Testis (tissue), 3 donors: Measurements from ENCODE around the gene RECQL5. TPM values are rescaled to one million over a fixed set of nuclear protein-coding genes. Genes with fewer than 3 reads are reported as not detected.

ENCODE experiments used
- DNase-seq: peaks from one replicate; pipeline ENCODE4 v3.0.0-alpha.2; 2019
- H3K27ac ChIP-seq, 2 donors: fragments of 200-600 bp; sonication (generic); one replicate each; pipeline ENCODE4 v1.5.1; 2019
- H3K27me3 ChIP-seq: fragments of 200-600 bp; sonication (generic); one replicate; pipeline ENCODE4 v1.5.1; 2019
- H3K36me3 ChIP-seq: fragments of 200-600 bp; sonication (generic); one replicate; pipeline ENCODE4 v1.5.1; 2017; ENCODE audit warnings: low read depth; ENCODE audit errors: missing control alignments
- H3K4me1 ChIP-seq: fragments of 200-600 bp; sonication (generic); one replicate; pipeline ENCODE4 v1.5.1; 2019
- H3K4me3 ChIP-seq, 2 donors: fragments of 200-600 bp; sonication (generic); one replicate each; pipeline ENCODE4 v1.5.1; 2017 to 2019
- H3K9me3 ChIP-seq: fragments of 200-600 bp; sonication (generic); one replicate; pipeline ENCODE4 v1.5.1; 2017
- CTCF ChIP-seq, 3 experiments: fragments of 450-650 bp in 2 of 3; fragments of 200-600 bp in 1 of 3; sonication (generic) in 1 of 3; IDR thresholded peaks; one replicate each; pipeline ENCODE4 v1.5.1; 2016 to 2019; ENCODE audit warnings: antibody characterized with exemption in 3 of 3, mild to moderate bottlenecking in 2 of 3, moderate library complexity in 1 of 3
- POLR2A ChIP-seq: fragments of 450-650 bp; IDR thresholded peaks from one replicate; pipeline ENCODE4 v1.6.1; 2017; ENCODE audit warnings: antibody characterized with exemption, mild to moderate bottlenecking, moderate library complexity
- WGBS, 2 donors: methylation state at CpG; one replicate each; pipeline ENCODE4 v1.1.5; 2018; 5-methylcytosine and 5-hydroxymethylcytosine counted together
- intact Hi-C: fragments of 100-400 bp; cut with DNase I; formaldehyde crosslinking; loops from one replicate; pipeline ENCODE4 v1.15.1; 2023; ENCODE audit warnings: low total_unique reads
- polyA plus RNA-seq: library from polyadenylated mRNA; stranded (reverse); fragments of 350-450 nt; fragmentation: Illumina TruSeq; extraction: RNeasy Lipid Tissue Mini Kit (QIAGEN cat#74804); gene quantifications from one replicate; pipeline ENCODE4 v1.2.3, GENCODE V29; 2014; ENCODE audit warnings: low read depth, low replicate concordance; ENCODE audit not compliant: insufficient read depth
- total RNA-seq, 2 donors: library from RNA; depleted of rRNA; stranded (reverse); fragments of >200 nt; gene quantifications; one replicate each; pipeline ENCODE4 v1.2.3, GENCODE V29; 2016

RECQL5 gene
- total and polyA plus RNA-seq, 3 donors from 2014 or later = 60.0 to 99.6 (median 81.4) TPM

- TF ChIP-seq CTCF (IDR thresholded peaks at IDR 0.05) (no peak), POLR2A (no peak)
Observed at GRCh38 chr17:75691371-75691791, 24.4 kb upstream of the RECQL5 start.

GRCh38 chr17:75689441-75689873 lies 22.5 kb upstream of the RECQL5 start:
- H3K27me3 ChIP-seq = no peaks in the 10 kb centered on the region
- H3K4me1 ChIP-seq = peaks cover 18% of the 10 kb centered on the region
- no peaks in the 10 kb centered on the region for H3K36me3 ChIP-seq
- no peak overlapping the region for H3K4me3 ChIP-seq
- H3K9me3 ChIP-seq = no peaks in the 10 kb centered on the region
- TF ChIP-seq CTCF (IDR thresholded peaks at IDR 0.05) = no peak
- no peak for TF ChIP-seq POLR2A
- no peak overlapping the region for H3K27ac ChIP-seq
- no peak for DNase-seq
- 73 to 80% methylated on average over 6 of the region's 6 CpGs for WGBS, 2 donors
- intact Hi-C loops = no loop called here

More at GRCh38 chr17:75691371-75691791, 24.4 kb upstream of the RECQL5 start:
- 73 to 81% methylated on average over 5 of the region's 5 CpGs for WGBS, 2 donors
- intact Hi-C loops = no loop called here
- no peak overlapping the region for H3K4me3 ChIP-seq
- no peaks in the 10 kb centered on the region for H3K27me3 ChIP-seq
- no peaks in the 10 kb centered on the region for H3K36me3 ChIP-seq
- no peak overlapping the region for H3K27ac ChIP-seq
- no peaks in the 10 kb centered on the region for H3K9me3 ChIP-seq
- H3K4me1 ChIP-seq = peaks cover 20% of the 10 kb centered on the region
- no peak for DNase-seq

GRCh38 chr17:75688209-75688825 lies 21.4 kb upstream of the RECQL5 start:
- Histone ChIP-seq H3K9me3 (no peaks in the 10 kb centered on the region), H3K36me3 (no peaks in the 10 kb centered on the region), H3K27me3 (no peaks in the 10 kb centered on the region), H3K4me3 (no peak overlapping the region), H3K4me1 (peaks cover 7% of the 10 kb centered on the region), H3K27ac (no peak overlapping the region)
- DNase-seq = no peak
- 70 to 71% methylated on average over 11 of the region's 11 CpGs for WGBS, 2 donors
- no peak for TF ChIP-seq CTCF (IDR thresholded peaks at IDR 0.05)
- intact Hi-C loops = no loop called here

GRCh38 chr17:75685499-75685898 lies 18.5 kb upstream of the RECQL5 start:
- DNase-seq = no peak
- TF ChIP-seq POLR2A = no peak
- no peak for TF ChIP-seq CTCF (IDR thresholded peaks at IDR 0.05)
- 86 to 90% methylated on average over 3 of the region's 3 CpGs for WGBS, 2 donors

GRCh38 chr17:75684924-75685323 lies 18.0 kb upstream of the RECQL5 start:
- H3K9me3 ChIP-seq = no peaks in the 10 kb centered on the region
- H3K4me3 ChIP-seq = no peak overlapping the region
- no peak for DNase-seq
- intact Hi-C loops = no loop called here
- no peaks in the 10 kb centered on the region for H3K4me1 ChIP-seq
- H3K27ac ChIP-seq = no peak overlapping the region
- 82 to 86% methylated on average over 7 of the region's 7 CpGs for WGBS, 2 donors
- TF ChIP-seq CTCF (IDR thresholded peaks at IDR 0.05) (no peak), POLR2A (no peak)
- no peaks in the 10 kb centered on the region for H3K27me3 ChIP-seq
- H3K36me3 ChIP-seq = no peaks in the 10 kb centered on the region

More at GRCh38 chr17:75685499-75685898, 18.5 kb upstream of the RECQL5 start:
- H3K27ac ChIP-seq = no peak overlapping the region
- no peaks in the 10 kb centered on the region for H3K9me3 ChIP-seq
- no peaks in the 10 kb centered on the region for H3K4me1 ChIP-seq
- no peaks in the 10 kb centered on the region for H3K36me3 ChIP-seq
- no peak overlapping the region for H3K4me3 ChIP-seq
- H3K27me3 ChIP-seq = no peaks in the 10 kb centered on the region
- intact Hi-C loops = no loop called here
